Stomach (tissue), 4 donors: Measurements from ENCODE around the gene KIRREL2.
"Not testable (repeated sequence)": the region's sequence is repeated elsewhere in the genome, so short reads cannot be mapped to it uniquely, and the experiment has no call there.

Source experiments
- POLR2A ChIP-seq, 4 donors: fragments of 450-650 bp; IDR thresholded peaks; one replicate each; pipeline ENCODE4 v1.6.1; 2016; ENCODE audit warnings: antibody characterized with exemption in 4 of 4, control low read depth in 2 of 4, mild to moderate bottlenecking in 1 of 4, moderate library complexity in 1 of 4
- TF ChIP-seq, protein P1 (sequence below), 7 experiments: fragments of 450-650 bp in 4 of 7; fragments of 200-600 bp in 3 of 7; sonication (generic) in 3 of 7; IDR thresholded peaks; one replicate each; pipeline ENCODE4 v1.5.1; 2016 to 2019; ENCODE audit warnings: antibody characterized with exemption in 7 of 7, control low read depth in 2 of 7, mild to moderate bottlenecking in 1 of 7

DNA sequence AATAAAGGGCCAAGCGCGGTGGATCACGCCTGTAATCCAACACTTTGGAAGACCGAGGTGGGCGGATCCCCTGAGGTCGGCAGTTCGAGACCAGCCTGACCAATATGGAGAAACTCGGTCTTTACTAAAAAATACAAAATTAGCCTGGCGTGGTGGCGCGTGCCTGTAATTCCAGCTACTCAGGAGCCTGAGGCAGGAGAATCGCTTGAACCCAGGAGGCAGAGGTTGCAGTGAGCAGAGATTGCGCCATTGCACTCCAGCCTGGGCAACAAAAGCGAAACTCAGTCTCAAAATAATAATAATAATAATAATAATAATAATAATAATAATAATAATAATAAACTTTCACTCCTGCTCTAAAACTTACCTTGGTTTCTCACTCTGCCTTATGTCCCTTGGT is 53.6 kb downstream of the KIRREL2 start:
- TF ChIP-seq, protein P1, sequence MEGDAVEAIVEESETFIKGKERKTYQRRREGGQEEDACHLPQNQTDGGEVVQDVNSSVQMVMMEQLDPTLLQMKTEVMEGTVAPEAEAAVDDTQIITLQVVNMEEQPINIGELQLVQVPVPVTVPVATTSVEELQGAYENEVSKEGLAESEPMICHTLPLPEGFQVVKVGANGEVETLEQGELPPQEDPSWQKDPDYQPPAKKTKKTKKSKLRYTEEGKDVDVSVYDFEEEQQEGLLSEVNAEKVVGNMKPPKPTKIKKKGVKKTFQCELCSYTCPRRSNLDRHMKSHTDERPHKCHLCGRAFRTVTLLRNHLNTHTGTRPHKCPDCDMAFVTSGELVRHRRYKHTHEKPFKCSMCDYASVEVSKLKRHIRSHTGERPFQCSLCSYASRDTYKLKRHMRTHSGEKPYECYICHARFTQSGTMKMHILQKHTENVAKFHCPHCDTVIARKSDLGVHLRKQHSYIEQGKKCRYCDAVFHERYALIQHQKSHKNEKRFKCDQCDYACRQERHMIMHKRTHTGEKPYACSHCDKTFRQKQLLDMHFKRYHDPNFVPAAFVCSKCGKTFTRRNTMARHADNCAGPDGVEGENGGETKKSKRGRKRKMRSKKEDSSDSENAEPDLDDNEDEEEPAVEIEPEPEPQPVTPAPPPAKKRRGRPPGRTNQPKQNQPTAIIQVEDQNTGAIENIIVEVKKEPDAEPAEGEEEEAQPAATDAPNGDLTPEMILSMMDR (IDR thresholded peaks at IDR 0.05): not testable (repeated sequence)
- not testable (repeated sequence) for TF ChIP-seq POLR2A (IDR thresholded peaks at IDR 0.05)
